Brain microvascular endothelial cell (primary cell): ENCODE data around the gene CDYL.

ENCODE experiments used
- DNase-seq: peaks from one replicate; pipeline ENCODE4 v3.0.0-alpha.2; 2020
- H3K27ac ChIP-seq: fragments of 250-450 bp; sonication (Bioruptor Pico); 2 replicates; pipeline ENCODE4 v1.5.1; 2020; ENCODE audit warnings: mild to moderate bottlenecking, moderate library complexity
- H3K27me3 ChIP-seq: fragments of 250-450 bp; sonication (Bioruptor Pico); replicated peaks from 2 replicates; pipeline ENCODE4 v1.5.1; 2020; ENCODE audit warnings: mild to moderate bottlenecking
- H3K36me3 ChIP-seq: fragments of 250-450 bp; sonication (Bioruptor Pico); replicated peaks from 2 replicates; pipeline ENCODE4 v1.5.1; 2020; ENCODE audit warnings: mild to moderate bottlenecking
- H3K4me3 ChIP-seq: 2 replicates; pipeline ENCODE4 v1.5.1; 2011; ENCODE audit warnings: low read depth, mild to moderate bottlenecking, control low read depth, low read length, moderate library complexity
- in situ Hi-C: cut with HindIII; loops from 2 replicates; pipeline ENCODE4 v1.10.0; 2017; ENCODE audit warnings: low sequenced_read_pairs, low pct_ligation_motif_present
- TF ChIP-seq, protein P1 (sequence below): IDR thresholded peaks from 2 replicates; pipeline ENCODE4 v1.5.1; 2011; ENCODE audit warnings: low read depth, mild to moderate bottlenecking, moderate library complexity, low read length, control low read depth, inconsistent platforms; ENCODE audit errors: missing control alignments

CDYL gene

GRCh38 chr6:4906293-4907276 is 130.4 kb downstream of the CDYL start:
- TF ChIP-seq, protein P1, sequence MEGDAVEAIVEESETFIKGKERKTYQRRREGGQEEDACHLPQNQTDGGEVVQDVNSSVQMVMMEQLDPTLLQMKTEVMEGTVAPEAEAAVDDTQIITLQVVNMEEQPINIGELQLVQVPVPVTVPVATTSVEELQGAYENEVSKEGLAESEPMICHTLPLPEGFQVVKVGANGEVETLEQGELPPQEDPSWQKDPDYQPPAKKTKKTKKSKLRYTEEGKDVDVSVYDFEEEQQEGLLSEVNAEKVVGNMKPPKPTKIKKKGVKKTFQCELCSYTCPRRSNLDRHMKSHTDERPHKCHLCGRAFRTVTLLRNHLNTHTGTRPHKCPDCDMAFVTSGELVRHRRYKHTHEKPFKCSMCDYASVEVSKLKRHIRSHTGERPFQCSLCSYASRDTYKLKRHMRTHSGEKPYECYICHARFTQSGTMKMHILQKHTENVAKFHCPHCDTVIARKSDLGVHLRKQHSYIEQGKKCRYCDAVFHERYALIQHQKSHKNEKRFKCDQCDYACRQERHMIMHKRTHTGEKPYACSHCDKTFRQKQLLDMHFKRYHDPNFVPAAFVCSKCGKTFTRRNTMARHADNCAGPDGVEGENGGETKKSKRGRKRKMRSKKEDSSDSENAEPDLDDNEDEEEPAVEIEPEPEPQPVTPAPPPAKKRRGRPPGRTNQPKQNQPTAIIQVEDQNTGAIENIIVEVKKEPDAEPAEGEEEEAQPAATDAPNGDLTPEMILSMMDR, result no peak
- Histone ChIP-seq H3K27ac (no peak overlapping the region), H3K27me3 (no peaks in the 10 kb centered on the region), H3K4me3 (no peak overlapping the region), H3K36me3 (no peaks in the 10 kb centered on the region)
- DNase-seq, result no peak
- in situ Hi-C loops, result no loop called here

DNA sequence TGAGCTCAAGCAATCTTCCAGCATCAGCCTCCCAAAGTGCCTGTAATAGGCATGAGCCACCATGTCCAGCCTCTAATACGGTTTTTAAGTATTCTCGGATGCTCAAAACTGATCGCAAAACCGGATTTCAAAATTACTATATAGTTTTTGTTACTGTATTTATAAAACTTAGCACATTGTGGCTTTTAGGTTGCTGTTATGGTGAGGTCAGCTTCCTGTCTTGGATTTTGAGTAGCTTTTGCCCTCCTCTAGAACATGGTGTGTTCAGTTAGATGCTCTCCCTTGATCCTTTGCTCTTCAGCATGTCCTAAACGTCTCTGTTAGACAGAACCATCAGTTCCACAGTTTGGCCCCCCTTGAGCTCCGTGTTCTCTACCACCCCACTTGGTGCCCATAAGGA is 131.4 kb downstream of the CDYL start:
- Histone ChIP-seq H3K27ac (no peak overlapping the region), H3K4me3 (no peak overlapping the region), H3K36me3 (no peaks in the 10 kb centered on the region), H3K27me3 (no peaks in the 10 kb centered on the region)
- TF ChIP-seq, protein P1, result no peak
- DNase-seq, result no peak
- in situ Hi-C loops, result no loop called here

- Histone ChIP-seq H3K27ac (no peak overlapping the region), H3K36me3 (no peaks in the 10 kb centered on the region), H3K4me3 (no peak overlapping the region), H3K27me3 (no peaks in the 10 kb centered on the region)
- TF ChIP-seq, protein P1, result no peak
- in situ Hi-C loops, result no loop called here
- no peak for DNase-seq
Observed at GRCh38 chr6:4908062-4908461, 131.9 kb downstream of the CDYL start.

- H3K27ac ChIP-seq, result no peak overlapping the region
- no peak for DNase-seq
- H3K27me3 ChIP-seq, result no peaks in the 10 kb centered on the region
- no peaks in the 10 kb centered on the region for H3K36me3 ChIP-seq
- TF ChIP-seq, protein P1, result no peak
- in situ Hi-C loops, result no loop called here
- H3K4me3 ChIP-seq, result no peak overlapping the region
Observed at GRCh38 chr6:4909063-4909706, 133.0 kb downstream of the CDYL start.

DNA sequence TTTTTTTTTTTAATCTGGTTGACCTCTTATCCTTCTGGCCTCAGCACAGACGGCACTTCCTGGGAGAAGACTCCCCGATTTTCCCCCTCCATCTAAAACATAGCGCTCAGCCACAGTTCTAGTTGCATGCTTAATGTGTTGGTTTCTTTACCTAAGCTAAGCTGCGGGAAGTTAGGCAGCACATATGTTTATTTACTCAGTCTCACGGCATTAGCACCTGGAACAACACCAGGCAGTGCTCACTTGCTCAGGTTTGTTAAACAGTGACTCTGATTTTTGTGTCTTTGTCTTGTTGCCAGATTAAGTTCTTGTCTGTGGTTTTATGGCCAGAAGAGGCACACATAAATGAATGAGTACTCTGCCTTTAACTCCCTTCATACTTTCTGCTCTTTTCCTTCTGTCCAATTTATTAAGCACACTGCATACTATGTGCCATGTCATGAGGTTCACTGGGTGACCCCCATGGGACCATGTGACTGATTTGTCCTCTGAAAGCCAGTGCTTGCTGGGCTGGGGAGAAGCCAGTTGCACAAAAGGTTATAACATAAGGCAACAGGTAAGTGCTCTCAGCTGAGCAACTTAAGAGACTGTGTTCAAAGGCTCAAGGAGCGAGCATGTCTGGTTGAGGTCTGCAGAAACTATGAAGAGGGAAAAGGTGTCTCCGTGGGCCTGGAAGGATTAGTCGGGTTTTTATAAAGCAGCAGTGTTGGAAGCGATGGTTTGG is 134.0 kb downstream of the CDYL start:
- no peak for DNase-seq
- in situ Hi-C loops, result no loop called here
- H3K27ac ChIP-seq, result no peak overlapping the region
- TF ChIP-seq, protein P1, result no peak
- no peaks in the 10 kb centered on the region for H3K27me3 ChIP-seq
- no peak overlapping the region for H3K4me3 ChIP-seq
- H3K36me3 ChIP-seq, result no peaks in the 10 kb centered on the region
